T-helper 17 cell (primary cell): ENCODE results near the gene VPREB3. TPM values are rescaled to one million over a fixed set of nuclear protein-coding genes. Genes with fewer than 3 reads are reported as not detected.

Experiments used
- ATAC-seq: fragments of 150-1000 bp; cut with Tn5 transposase; 2 replicates; pipeline ENCODE4 v1.10.0; 2021; ENCODE audit warnings: mild to moderate bottlenecking, moderate library complexity
- DNase-seq, 3 donors: peaks; one replicate each; pipeline versions ENCODE4 v3.0.0 to v3.0.0-alpha.2; 2020 to 2021
- H3K9me3 ChIP-seq: one replicate; pipeline ENCODE4 v1.7.0; 2013; ENCODE audit warnings: low read length, mild to moderate bottlenecking; ENCODE audit not compliant: control insufficient read depth, poor library complexity, severe bottlenecking
- H3K27ac Mint-ChIP-seq: one replicate; pipeline ENCODE4 v1.8.0; 2022; ENCODE audit warnings: mild to moderate bottlenecking, moderate library complexity, mixed read lengths
- H3K27me3 Mint-ChIP-seq: one replicate; pipeline ENCODE4 v1.8.0; 2022; ENCODE audit warnings: mixed read lengths
- H3K36me3 Mint-ChIP-seq: one replicate; pipeline ENCODE4 v1.8.0; 2022; ENCODE audit warnings: low read depth, mixed read lengths
- H3K4me1 Mint-ChIP-seq: one replicate; pipeline ENCODE4 v1.8.0; 2022; ENCODE audit warnings: mild to moderate bottlenecking, mixed read lengths
- H3K4me3 Mint-ChIP-seq: one replicate; pipeline ENCODE4 v1.8.0; 2022; ENCODE audit warnings: mild to moderate bottlenecking, moderate library complexity, mixed read lengths
- total RNA-seq, 4 donors: library from RNA in 2 of 4; stranded (reverse) in 2 of 4; gene quantifications; one replicate each; pipeline ENCODE4 v1.2.3 and lab custom pipeline; 2022 to 2026

VPREB3 gene
- total RNA-seq, 2 donors from 2014 or later: 4.4 TPM; not detected in 1

DNA sequence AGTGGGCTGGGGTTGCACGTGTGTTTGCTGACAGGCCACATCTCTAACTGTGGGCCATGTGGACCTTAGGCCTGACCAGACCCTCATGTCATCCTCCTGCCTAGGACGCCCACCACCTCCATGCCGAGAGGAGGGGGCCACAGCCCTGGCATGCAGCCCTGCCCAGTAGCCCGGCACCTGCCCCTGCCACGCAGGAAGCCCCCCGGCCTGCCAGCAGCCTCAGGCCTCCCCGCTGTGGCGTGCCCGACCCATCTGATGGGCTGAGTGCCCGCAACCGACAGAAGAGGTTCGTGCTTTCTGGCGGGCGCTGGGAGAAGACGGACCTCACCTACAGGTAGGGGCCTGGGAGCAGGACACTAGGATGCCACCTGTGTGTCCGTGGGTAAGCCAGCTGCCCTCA, 24.9 kb upstream of the VPREB3 start:
- Mint-ChIP-seq H3K4me3 (no peak overlapping the region), H3K36me3 (no peaks in the 10 kb centered on the region), H3K4me1 (no peaks in the 10 kb centered on the region), H3K27ac (no peak overlapping the region), H3K27me3 (no peaks in the 10 kb centered on the region)
- no peak for ATAC-seq
- H3K9me3 ChIP-seq: no peaks in the 10 kb centered on the region
- DNase-seq: no peak

DNA sequence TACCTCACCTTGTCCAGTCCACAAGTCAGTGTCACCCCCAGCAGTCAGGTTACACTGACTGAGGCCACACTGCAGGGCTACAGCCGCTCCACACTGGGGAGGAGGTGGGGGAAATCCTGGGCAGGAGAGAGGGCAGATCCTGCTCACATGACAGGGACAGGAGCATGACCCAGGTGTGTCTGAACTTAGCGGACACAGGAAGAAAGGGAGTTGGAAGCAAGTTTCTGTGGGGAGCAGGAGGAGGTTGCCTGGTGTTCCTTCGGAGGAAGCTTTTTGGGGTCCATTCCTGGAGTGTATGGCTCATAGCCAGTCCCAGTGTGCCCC, 24.3 kb upstream of the VPREB3 start:
- no peaks in the 10 kb centered on the region for H3K9me3 ChIP-seq
- H3K4me1 Mint-ChIP-seq: peaks cover under 1% of the 10 kb centered on the region
- no peaks in the 10 kb centered on the region for H3K36me3 Mint-ChIP-seq
- DNase-seq: no peak
- no peak overlapping the region for H3K4me3 Mint-ChIP-seq
- no peaks in the 10 kb centered on the region for H3K27me3 Mint-ChIP-seq
- no peak overlapping the region for H3K27ac Mint-ChIP-seq
- ATAC-seq: no peak

DNA sequence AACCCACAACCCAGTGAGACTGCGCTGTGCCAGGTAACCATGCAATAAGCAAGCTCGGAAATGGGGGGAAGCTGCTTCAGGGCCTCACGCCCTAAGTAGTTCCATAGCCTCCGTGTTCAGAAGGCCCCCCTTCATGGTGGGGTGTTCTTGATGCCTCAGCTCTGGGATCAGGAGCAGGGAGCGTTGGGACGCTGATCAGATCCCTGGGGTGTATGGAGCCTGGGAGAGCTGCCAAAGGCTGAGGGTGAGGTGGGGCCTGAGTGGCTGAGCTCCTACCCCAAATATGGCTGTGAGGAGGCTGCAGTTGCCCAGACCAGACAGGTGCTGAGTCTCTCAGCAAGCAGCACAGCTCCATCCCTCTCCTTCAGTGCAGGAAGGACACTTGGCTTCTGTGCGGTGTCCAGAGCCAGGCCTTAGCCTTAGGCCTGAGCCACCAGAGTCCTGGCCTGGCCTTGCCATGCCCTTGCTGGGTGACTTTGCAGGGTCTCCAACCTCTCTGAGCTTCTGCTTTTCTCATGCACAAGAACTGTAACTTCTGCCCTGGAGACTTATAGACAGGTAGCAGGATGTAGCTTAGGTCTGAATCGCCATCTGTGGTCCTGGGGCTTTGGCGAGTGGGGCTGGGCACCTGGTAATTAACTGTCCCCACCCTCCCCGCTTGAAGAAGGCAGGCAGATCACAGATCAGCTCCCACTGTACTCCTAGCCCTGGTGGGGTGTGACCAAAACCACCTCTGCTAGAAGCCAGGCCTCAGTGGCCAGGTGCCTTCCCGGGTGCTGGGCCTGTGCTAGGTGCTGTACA, 23.8 kb upstream of the VPREB3 start:
- Mint-ChIP-seq H3K36me3 (peaks cover 2% of the 10 kb centered on the region), H3K4me1 (peaks cover 6% of the 10 kb centered on the region), H3K4me3 (no peak overlapping the region), H3K27me3 (no peaks in the 10 kb centered on the region), H3K27ac (peak overlapping the region; percentile 11)
- no peaks in the 10 kb centered on the region for H3K9me3 ChIP-seq
- ATAC-seq (no peak), DNase-seq (no peak)

DNA sequence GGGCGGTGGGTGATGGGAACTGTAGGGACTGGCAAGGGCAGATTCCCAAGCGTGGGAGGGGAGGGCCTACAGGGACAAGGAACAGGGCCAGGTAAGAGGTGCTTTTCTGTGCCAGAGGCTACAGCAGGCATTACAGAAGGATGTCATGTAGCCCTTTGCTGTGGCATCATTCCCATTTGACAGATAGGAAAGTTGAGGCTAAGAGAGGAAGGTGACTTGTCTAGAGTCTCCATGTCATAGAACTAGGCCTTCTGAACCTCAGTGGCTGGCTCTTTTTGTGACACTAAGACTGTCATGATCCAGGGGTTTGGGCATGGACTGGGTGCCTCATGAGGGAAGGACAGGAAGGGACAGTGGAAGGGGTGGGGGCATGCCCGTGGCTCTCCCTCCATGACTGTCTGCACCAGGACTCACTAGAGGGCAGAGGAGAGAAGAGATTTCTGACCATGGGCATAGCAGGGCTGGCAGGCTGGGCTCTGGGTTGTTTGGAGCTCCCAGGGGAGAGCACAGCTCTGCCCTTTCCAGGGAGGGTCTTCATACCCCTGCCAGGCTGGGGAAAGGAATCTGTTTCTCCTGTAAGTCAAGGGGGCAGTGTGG, 21.7 kb upstream of the VPREB3 start:
- no peaks in the 10 kb centered on the region for H3K27me3 Mint-ChIP-seq
- H3K4me1 Mint-ChIP-seq: peaks cover 9% of the 10 kb centered on the region
- H3K27ac Mint-ChIP-seq: peak overlapping the region; percentile 61
- peaks cover 2% of the 10 kb centered on the region for H3K36me3 Mint-ChIP-seq
- ATAC-seq (no peak), DNase-seq (no peak)
- no peaks in the 10 kb centered on the region for H3K9me3 ChIP-seq
- no peak overlapping the region for H3K4me3 Mint-ChIP-seq

DNA sequence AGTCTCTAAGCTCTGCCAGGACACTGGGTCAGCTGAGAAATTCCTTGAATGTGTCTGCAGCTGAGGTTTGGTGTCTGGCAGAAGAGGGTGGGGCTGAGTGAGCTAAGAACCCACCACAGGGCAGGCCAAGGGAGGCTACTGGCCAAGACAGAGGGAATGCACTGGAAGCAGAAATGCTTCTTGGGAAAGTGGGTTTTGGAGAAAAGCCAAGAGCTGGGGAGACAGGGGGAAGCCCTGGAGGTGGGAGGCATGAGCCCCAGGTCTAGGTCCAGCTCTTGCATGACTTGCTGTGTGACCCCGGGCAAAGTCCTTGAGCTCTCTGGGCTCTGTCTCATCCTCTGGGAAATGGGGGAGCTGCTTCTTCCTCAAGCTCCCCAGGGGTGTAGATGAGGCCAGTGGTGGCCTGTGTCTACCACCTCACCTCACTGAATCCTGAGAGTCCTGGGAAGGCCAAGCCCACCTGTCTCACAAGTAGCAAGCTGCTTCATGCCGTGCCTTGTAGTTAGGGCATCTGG, 20.8 kb upstream of the VPREB3 start:
- H3K9me3 ChIP-seq: no peaks in the 10 kb centered on the region
- Mint-ChIP-seq H3K4me3 (no peak overlapping the region), H3K27ac (peak overlapping the region; percentile 61), H3K4me1 (peaks cover 9% of the 10 kb centered on the region), H3K36me3 (peaks cover 2% of the 10 kb centered on the region), H3K27me3 (no peaks in the 10 kb centered on the region)
- ATAC-seq (no peak), DNase-seq (no peak)

DNA sequence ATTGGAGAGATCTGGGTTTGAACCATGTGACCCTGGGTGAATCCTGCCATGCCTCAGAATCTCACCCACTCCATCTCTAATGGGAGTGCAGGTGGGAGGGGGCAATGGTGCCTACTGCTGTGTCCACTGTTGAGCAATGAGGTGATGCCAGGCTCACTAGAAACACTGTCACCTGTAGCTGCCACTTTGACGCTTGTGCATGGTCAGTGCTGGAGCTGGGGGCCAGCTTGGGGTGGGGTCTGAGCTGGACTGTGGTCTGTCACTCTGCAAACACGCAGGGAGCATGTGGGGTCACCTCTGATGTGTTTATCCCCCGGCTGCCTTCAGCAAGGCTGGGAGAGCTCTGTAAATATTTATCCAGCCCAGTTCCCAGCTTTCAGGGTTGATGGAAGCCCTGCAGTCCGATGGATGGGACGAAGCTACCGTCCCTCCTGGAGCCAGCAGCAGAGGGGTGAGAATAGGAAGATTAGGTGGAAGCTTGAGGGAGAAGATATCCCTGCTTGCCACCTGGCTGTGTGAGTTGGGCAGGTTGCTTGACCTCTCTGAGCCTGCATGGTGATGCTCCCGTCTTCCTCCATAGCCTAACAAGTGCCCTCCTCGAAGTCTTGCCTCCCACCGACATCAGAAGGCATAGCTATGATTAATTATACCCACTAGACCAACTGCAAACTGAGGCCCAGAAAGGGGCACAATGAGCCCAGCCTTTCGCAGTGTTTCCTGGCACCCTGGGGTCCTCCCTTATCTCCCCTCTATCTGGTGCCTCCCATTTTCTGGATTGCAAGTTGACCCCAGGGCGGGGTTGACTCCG, 20.1 kb upstream of the VPREB3 start:
- Mint-ChIP-seq H3K36me3 (peaks cover 2% of the 10 kb centered on the region), H3K4me1 (peaks cover 9% of the 10 kb centered on the region), H3K27me3 (no peaks in the 10 kb centered on the region), H3K4me3 (no peak overlapping the region), H3K27ac (no peak overlapping the region)
- H3K9me3 ChIP-seq: no peaks in the 10 kb centered on the region
- ATAC-seq (no peak), DNase-seq (no peak)

DNA sequence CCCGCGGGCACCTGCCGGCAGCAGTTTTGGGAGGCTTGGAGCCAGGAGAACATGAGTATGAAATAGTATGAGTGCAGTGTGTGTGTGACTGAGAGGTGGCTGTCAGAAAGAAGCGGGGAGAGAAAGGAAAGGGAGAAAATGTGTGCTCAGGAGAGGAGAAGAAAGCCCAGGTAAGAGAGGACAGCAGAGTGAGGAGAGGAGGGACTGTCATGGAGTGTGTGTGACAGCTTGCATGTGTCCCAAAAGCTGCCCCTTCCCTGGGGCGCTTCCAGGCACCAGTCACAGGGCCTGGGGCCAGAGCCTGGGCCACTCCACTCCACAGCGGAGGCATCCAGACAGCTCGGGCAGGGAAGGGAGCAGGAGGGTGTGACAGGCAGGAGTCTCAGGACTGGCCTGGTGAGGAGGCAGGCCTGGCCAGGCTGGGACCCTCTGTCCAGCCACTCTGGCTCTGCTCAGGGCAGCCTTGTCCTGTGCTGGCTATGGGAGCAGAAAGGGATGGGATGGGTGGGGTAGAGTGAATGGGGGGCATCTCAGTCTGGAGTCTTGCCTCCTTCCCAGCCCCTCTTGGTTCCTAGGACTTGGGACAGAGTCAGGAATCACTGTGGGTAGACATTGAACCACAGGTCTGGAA, 19.4 kb upstream of the VPREB3 start:
- Mint-ChIP-seq H3K27me3 (no peaks in the 10 kb centered on the region), H3K4me3 (peak overlapping the region; percentile 86), H3K27ac (peak overlapping the region; percentile 63), H3K36me3 (peaks cover 2% of the 10 kb centered on the region), H3K4me1 (peaks cover 9% of the 10 kb centered on the region)
- H3K9me3 ChIP-seq: no peaks in the 10 kb centered on the region
- DNase-seq (no peak), ATAC-seq (no peak)

DNA sequence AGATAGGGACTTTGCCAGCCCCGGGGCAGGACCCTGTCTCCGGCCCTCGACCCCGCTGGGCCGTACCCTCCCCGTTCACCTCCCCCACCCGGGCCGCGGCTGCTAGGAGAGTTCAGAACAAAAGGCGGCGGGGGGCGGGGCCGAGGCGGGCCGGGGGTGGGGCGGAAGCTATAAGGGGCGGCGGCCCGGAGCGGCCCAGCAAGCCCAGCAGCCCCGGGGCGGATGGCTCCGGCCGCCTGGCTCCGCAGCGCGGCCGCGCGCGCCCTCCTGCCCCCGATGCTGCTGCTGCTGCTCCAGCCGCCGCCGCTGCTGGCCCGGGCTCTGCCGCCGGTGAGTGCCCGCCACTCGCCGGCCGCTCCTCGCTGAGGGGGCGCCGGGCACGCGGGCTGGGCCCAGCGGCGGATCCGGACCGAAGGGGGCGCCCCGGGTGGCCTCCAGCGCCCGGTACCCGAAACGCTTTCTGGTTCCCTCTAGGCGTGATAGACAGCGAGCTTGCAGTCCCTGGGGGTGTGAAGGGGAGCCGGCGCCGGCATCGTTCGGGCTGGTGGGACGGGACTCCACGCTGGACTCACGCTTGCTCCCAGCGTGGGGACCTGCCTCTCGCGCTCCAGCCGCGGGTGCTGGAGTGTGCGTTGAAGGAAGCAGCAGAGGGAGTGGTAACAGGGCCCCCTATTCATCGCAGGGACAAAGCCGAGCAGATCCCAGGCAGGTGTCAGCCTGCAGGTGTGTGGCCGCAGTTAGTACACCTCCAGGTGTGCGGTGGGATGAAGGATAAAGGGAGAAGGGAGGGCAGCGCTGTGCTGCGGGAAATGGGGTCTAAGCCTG, 18.6 kb upstream of the VPREB3 start, which contains the start of gene MMP11:
TSS of gene MMP11 (plus strand) at position 201 of the 825 bp plus-strand sequence. CDS start at position 223, 22 bp downstream.
- no peaks in the 10 kb centered on the region for H3K9me3 ChIP-seq
- peak within 1 kb of the TSS; percentile 86 for H3K4me3 Mint-ChIP-seq
- peak within 1 kb of the TSS; percentile 63 for H3K27ac Mint-ChIP-seq
- DNase-seq (peak; percentile 33 to 60 (median 48)), ATAC-seq (peak; percentile 57)
- no peaks in the 10 kb centered on the region for H3K27me3 Mint-ChIP-seq
- peaks cover 2% of the 10 kb centered on the region for H3K36me3 Mint-ChIP-seq
- peaks cover 9% of the 10 kb centered on the region for H3K4me1 Mint-ChIP-seq

DNA sequence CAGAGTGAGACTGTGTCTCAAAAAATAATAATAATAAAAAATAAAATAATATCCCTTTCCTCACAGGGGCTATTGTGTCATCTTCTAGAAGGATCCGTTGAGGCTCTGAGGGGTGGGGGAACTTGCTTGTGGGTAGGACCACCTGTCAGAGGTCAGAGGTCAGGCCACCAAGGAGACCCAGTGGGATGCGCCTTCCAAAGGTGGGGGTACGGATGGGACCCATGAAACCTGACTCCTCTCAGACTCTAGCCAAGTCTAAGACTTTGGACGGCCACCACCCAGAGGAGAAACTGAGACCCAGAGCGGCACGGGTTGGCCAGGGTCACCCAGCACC, 18.1 kb upstream of the VPREB3 start:
- DNase-seq (no peak), ATAC-seq (no peak)
- no peak overlapping the region for H3K27ac Mint-ChIP-seq
- peak overlapping the region; percentile 69 for H3K4me3 Mint-ChIP-seq
- H3K4me1 Mint-ChIP-seq: peaks cover 9% of the 10 kb centered on the region
- no peaks in the 10 kb centered on the region for H3K27me3 Mint-ChIP-seq
- H3K36me3 Mint-ChIP-seq: peaks cover 2% of the 10 kb centered on the region
- H3K9me3 ChIP-seq: no peaks in the 10 kb centered on the region

DNA sequence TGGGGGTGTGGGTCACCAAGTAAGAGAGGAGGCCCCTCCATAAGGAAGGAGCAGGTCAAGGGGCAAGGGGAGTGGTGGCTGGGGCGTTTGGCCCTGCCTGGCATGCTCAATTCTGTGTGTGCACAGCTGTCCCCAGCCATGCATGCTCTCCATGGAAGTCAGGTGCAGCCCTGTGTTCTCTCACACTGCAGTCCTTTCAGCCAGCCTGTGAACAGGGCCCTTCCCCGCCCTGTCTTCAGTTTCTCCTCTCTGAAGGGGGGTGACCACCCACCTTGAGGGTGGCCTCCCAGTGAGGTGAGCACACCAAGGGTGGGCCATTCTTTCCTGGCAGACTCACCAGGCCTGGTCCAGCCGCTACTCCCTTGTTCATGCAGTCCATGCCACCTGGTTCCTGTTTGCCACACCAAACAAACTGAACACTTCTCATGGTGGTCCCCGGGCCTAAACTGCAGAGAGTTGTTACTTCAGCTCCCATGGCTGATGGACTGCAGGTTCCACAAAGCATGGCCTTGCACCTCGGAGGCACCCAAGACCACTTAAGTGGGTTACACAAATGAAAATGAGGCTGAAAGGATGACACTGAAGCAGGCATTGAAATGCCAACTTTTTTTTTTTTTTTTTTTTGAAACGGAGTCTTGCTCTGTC, 15.2 kb upstream of the VPREB3 start:
- Mint-ChIP-seq H3K4me3 (peak overlapping the region; percentile 58), H3K4me1 (peaks cover 15% of the 10 kb centered on the region), H3K36me3 (peaks cover 2% of the 10 kb centered on the region)

DNA sequence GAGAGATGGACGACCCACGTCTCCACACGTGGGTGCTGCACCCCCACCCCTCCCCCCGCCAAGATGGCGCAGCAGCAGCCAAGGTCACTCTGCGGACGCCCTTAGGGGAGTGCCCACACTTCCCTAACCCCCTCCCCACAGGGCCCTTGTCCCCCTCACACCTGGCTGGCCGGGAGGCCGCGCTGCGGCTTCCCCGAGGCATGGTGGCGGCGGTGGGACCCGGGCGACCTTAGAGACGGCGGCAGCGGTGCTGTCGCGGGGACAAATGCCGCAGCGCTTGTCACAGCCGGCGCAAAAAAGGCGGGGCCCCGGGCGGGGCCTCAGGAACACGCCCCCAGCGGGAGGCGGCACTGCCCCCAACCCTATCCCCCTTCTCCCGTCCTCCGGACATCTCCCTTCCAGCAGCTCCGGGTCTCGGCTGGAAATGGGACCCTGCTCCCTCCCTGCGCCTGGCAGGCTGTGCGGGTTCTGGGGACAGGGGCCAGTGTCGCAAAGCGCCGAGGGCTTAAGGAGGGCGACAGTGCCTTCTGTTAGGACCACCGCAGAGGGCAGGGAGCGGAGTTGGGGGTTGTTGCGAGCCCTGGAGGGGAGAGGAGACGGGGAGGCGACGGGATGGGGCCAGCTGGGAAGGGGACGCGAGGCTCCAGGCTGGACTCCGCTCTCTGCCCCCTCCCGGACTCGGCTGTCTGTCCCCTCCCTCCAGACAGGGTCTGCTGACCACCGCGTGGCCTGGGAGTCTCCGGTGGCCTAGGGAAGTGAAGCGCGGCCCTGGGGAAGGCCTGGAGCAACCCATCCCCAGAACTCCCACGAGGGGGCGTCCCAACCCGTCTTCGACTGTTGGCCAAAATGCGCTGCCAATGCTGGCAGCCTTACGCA, 13.7 kb upstream of the VPREB3 start, which contains the start of gene CHCHD10:
TSS of gene CHCHD10 (minus strand) at position 300 of the 876 bp plus-strand sequence. CDS start at position 202, 98 bp downstream.
- no peaks in the 10 kb centered on the region for H3K9me3 ChIP-seq
- Mint-ChIP-seq H3K36me3 (no peaks in the 10 kb centered on the region), H3K27ac (no peak within 1 kb of the TSS), H3K4me3 (peak within 1 kb of the TSS; percentile 86), H3K27me3 (no peaks in the 10 kb centered on the region), H3K4me1 (peaks cover 15% of the 10 kb centered on the region)
- DNase-seq (peak; percentile 62 to 66 (median 66)), ATAC-seq (peak; percentile 80)

More for the DNA sequence above, 15.2 kb upstream of the VPREB3 start:
- DNase-seq: no peak
- H3K9me3 ChIP-seq: no peaks in the 10 kb centered on the region
- H3K27me3 Mint-ChIP-seq: no peaks in the 10 kb centered on the region
- H3K27ac Mint-ChIP-seq: no peak overlapping the region
- ATAC-seq: no peak
